HCT116 (cell line): ENCODE data around the gene ZNF747. TPM values are rescaled to one million over a fixed set of nuclear protein-coding genes. Genes with fewer than 3 reads are reported as not detected.

Experiments used
- ATAC-seq: fragments of 200-7000 bp; cut with Tn5 transposase; 2 replicates; pipeline ENCODE4 v1.9.1; 2020; ENCODE audit warnings: mild to moderate bottlenecking, moderate library complexity
- BruUV-seq: library from RNA; stranded (reverse); fragments of 400-500 nt; replicated peaks from 2 replicates; lab custom pipeline; 2021; lab: Mats Ljungman, UMichigan
- CTCF ChIA-PET: fragments of 300-600 bp; sonication (Branson Sonifier 250); formaldehyde crosslinking; loops from one replicate; lab custom pipeline; 2021; ENCODE audit warnings: antibody characterized with exemption; lab: Charles Lee
- POLR2A ChIA-PET: fragments of 300-600, 350-600 bp; sonication (Branson Sonifier 250); formaldehyde crosslinking; loops from one replicate; lab custom pipeline; 2021; ENCODE audit warnings: antibody characterized with exemption; lab: Charles Lee
- RAD21 ChIA-PET, 2 experiments: fragments of 300-600 bp; sonication (Branson Sonifier 250); formaldehyde crosslinking; loops; one replicate each; lab custom pipeline; 2023; ENCODE audit warnings: low total read pairs in 2 of 2; ENCODE audit not compliant: uncharacterized antibody in 2 of 2, unreplicated experiment in 2 of 2, low non-redundant PET in 1 of 2; lab: Charles Lee
- DNase-seq: peaks from one replicate; pipeline ENCODE4 v3.0.0-alpha.2; 2010; ENCODE audit warnings: low read depth, low spot score
- H2AFZ ChIP-seq: fragments of 200-600 bp; shearing (Covaris generic), sonication (generic); 2 replicates; pipeline ENCODE4 v1.6.1; 2017; ENCODE audit warnings: low read depth, mixed run types, mixed read lengths, antibody characterized with exemption, low read length; ENCODE audit not compliant: poor library complexity, severe bottlenecking
- H3K27ac ChIP-seq: 2 replicates; pipeline ENCODE4 v1.5.1; 2012; ENCODE audit warnings: low read depth, low read length
- H3K27me3 ChIP-seq: fragments of 200-600 bp; sonication (generic); 2 replicates; pipeline ENCODE4 v1.6.1; 2016; ENCODE audit warnings: mixed run types, low read length, mixed read lengths; ENCODE audit not compliant: insufficient read depth
- H3K36me3 ChIP-seq, 2 experiments: fragments of 200-500 bp in 1 of 2; fragments of 200-600 bp in 1 of 2; sonication (Bioruptor generic) in 1 of 2; sonication (generic) in 1 of 2; 2 replicates each; pipeline versions ENCODE4 v1.5.1 to v1.6.1; 2014 to 2016; ENCODE audit warnings: low read length in 2 of 2, inconsistent platforms in 1 of 2, mixed read lengths in 1 of 2, mixed run types in 1 of 2; ENCODE audit not compliant: insufficient read depth in 2 of 2, control insufficient read depth in 1 of 2
- H3K4me1 ChIP-seq, 2 experiments: fragments of 200-600 bp in 1 of 2; sonication (generic) in 1 of 2; 2 replicates each; pipeline versions ENCODE4 v1.5.1 to v1.6.1; 2012 to 2017; ENCODE audit warnings: low read length in 2 of 2, inconsistent platforms in 1 of 2, mild to moderate bottlenecking in 1 of 2, mixed read lengths in 1 of 2, mixed run types in 1 of 2, moderate library complexity in 1 of 2; ENCODE audit not compliant: insufficient read depth in 2 of 2, control insufficient read depth in 1 of 2
- H3K4me2 ChIP-seq: fragments of 200-600 bp; sonication (generic); 2 replicates; pipeline ENCODE4 v1.6.1; 2017; ENCODE audit warnings: mixed run types, low read length, mixed read lengths
- H3K4me3 ChIP-seq, 2 experiments: fragments of 200-600 bp in 1 of 2; sonication (generic) in 1 of 2; replicated peaks in 1 of 2; 2 replicates each; pipeline ENCODE4 v1.5.1; 2011 to 2016; ENCODE audit warnings: low read length in 2 of 2, control low read depth in 1 of 2, low read depth in 1 of 2, mild to moderate bottlenecking in 1 of 2, mixed read lengths in 1 of 2, mixed run types in 1 of 2
- H3K79me2 ChIP-seq: fragments of 200-600 bp; sonication (generic); 2 replicates; pipeline ENCODE4 v1.6.1; 2017; ENCODE audit warnings: mild to moderate bottlenecking, mixed run types, low read length, moderate library complexity, mixed read lengths; ENCODE audit not compliant: insufficient read depth
- H3K9ac ChIP-seq: fragments of 200-600 bp; sonication (generic); 2 replicates; pipeline ENCODE4 v1.6.1; 2016; ENCODE audit warnings: low read length, mixed read lengths
- H3K9me2 ChIP-seq: fragments of 200-600 bp; sonication (generic), shearing (Covaris generic); 2 replicates; pipeline ENCODE4 v1.6.1; 2017; ENCODE audit warnings: mixed run types, mild to moderate bottlenecking, moderate library complexity; ENCODE audit not compliant: insufficient read depth
- H3K9me3 ChIP-seq, 2 experiments: fragments of 200-500 bp in 1 of 2; fragments of 200-600 bp in 1 of 2; sonication (Bioruptor generic) in 1 of 2; sonication (generic) in 1 of 2; 2 replicates each; pipeline ENCODE4 v1.6.1; 2014 to 2017; ENCODE audit warnings: low read length in 2 of 2, mixed read lengths in 2 of 2, inconsistent platforms in 1 of 2, low read depth in 1 of 2, mild to moderate bottlenecking in 1 of 2, mixed run types in 1 of 2, moderate library complexity in 1 of 2; ENCODE audit not compliant: control insufficient read depth in 1 of 2, insufficient read depth in 1 of 2
- H4K20me1 ChIP-seq: fragments of 200-600 bp; sonication (generic), shearing (Covaris generic); 2 replicates; pipeline ENCODE4 v1.6.1; 2017; ENCODE audit warnings: mixed run types, mild to moderate bottlenecking, moderate library complexity; ENCODE audit not compliant: insufficient read depth
- CBX3 ChIP-seq: IDR thresholded peaks from 2 replicates; pipeline ENCODE4 v1.6.1; 2012; ENCODE audit warnings: low read depth
- CEBPB ChIP-seq: IDR thresholded peaks from 2 replicates; pipeline ENCODE4 v1.6.1; 2012; ENCODE audit warnings: low read depth
- ELF1 ChIP-seq: IDR thresholded peaks from 2 replicates; pipeline ENCODE4 v1.6.1; 2012; ENCODE audit warnings: low read depth, borderline replicate concordance
- EZH2phosphoT487 ChIP-seq: fragments of 200-600 bp; IDR thresholded peaks from 2 replicates; pipeline ENCODE4 v1.6.1; 2018; ENCODE audit warnings: antibody characterized with exemption, borderline replicate concordance
- FOSL1 ChIP-seq: IDR thresholded peaks from 2 replicates; pipeline ENCODE4 v1.6.1; 2012; ENCODE audit warnings: low read depth
- POLR2AphosphoS5 ChIP-seq: IDR thresholded peaks from 2 replicates; pipeline ENCODE4 v1.6.1; 2011; ENCODE audit warnings: mild to moderate bottlenecking, low read depth, low read length, moderate library complexity
- RAD21 ChIP-seq: IDR thresholded peaks from 2 replicates; pipeline ENCODE4 v1.6.1; 2012; ENCODE audit warnings: low read depth, mild to moderate bottlenecking
- SIN3A ChIP-seq: IDR thresholded peaks from 2 replicates; pipeline ENCODE4 v1.6.1; 2012; ENCODE audit warnings: low read depth
- SRF ChIP-seq: IDR thresholded peaks from 2 replicates; pipeline ENCODE4 v1.6.1; 2012; ENCODE audit warnings: low read depth
- ZNF274 ChIP-seq: fragments of 200-500 bp; sonication (Bioruptor generic); IDR thresholded peaks from 2 replicates; pipeline ENCODE4 v1.6.1; 2014; ENCODE audit warnings: mild to moderate bottlenecking, low read depth, low read length, inconsistent platforms
- intact Hi-C: fragments of 100-400 bp; cut with micrococcal nuclease; formaldehyde crosslinking; loops from 2 replicates; pipeline ENCODE4 v1.10.0; 2022
- total RNA-seq: library from RNA; stranded (reverse); gene quantifications from one replicate; pipeline ENCODE4 v1.2.1, GENCODE V29; 2021; ENCODE audit not compliant: unreplicated experiment
- TF ChIP-seq, protein P1 (sequence below): IDR thresholded peaks from 2 replicates; pipeline ENCODE4 v1.6.1; 2012
- TF ChIP-seq, protein P2 (sequence below), 3 experiments: fragments of 200-600 bp in 1 of 3; sonication (generic) in 1 of 3; IDR thresholded peaks in 2 of 3; conservative IDR thresholded peaks in 1 of 3; 2 replicates each; pipeline ENCODE4 v1.5.1; 2012 to 2017; ENCODE audit warnings: low read depth in 2 of 3, low read length in 2 of 3, antibody characterized with exemption in 1 of 3, borderline replicate concordance in 1 of 3, control low read depth in 1 of 3, mild to moderate bottlenecking in 1 of 3, mixed read lengths in 1 of 3, mixed run types in 1 of 3, moderate library complexity in 1 of 3; ENCODE audit not compliant: insufficient read depth in 1 of 3

ZNF747 gene
- total RNA-seq, 1 experiment from 2014 or later, result 2.1 TPM

- ChIA-PET POLR2A (no interaction called here), CTCF (interaction anchor here (1.2 kb wide), 1 partner anchor 53 kb away, joined by 3 read pairs; the partner anchor contains the start of gene DCTPP1), RAD21 (no interaction called here)
- Histone ChIP-seq H3K4me1 (peaks cover 0 to 6% of the 10 kb centered on the region in 2 experiments; a peak in 2 of 4 replicates), H2AFZ (peak overlapping the region; percentile 30), H4K20me1 (no peaks in the 10 kb centered on the region), H3K27ac (no peak overlapping the region), H3K79me2 (no peaks in the 10 kb centered on the region), H3K36me3 (no peaks in the 10 kb centered on the region), H3K27me3 (no peaks in the 10 kb centered on the region), H3K4me3 (no peak overlapping the region), H3K9me3 (no peaks in the 10 kb centered on the region), H3K9me2 (no peaks in the 10 kb centered on the region), H3K9ac (no peak overlapping the region), H3K4me2 (no peak overlapping the region)
- intact Hi-C loops, result no loop called here
- DNase-seq (peak; percentile 15), ATAC-seq (peak; percentile 86)
- no TSS peak for BruUV-seq
- no peak for TF ChIP-seq SIN3A
- TF ChIP-seq CBX3, result no peak; the same call in 1 of the 2 replicates
- TF ChIP-seq, protein P1, sequence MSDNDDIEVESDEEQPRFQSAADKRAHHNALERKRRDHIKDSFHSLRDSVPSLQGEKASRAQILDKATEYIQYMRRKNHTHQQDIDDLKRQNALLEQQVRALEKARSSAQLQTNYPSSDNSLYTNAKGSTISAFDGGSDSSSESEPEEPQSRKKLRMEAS, result no peak
- TF ChIP-seq POLR2AphosphoS5, result no peak
- TF ChIP-seq, protein P2, sequence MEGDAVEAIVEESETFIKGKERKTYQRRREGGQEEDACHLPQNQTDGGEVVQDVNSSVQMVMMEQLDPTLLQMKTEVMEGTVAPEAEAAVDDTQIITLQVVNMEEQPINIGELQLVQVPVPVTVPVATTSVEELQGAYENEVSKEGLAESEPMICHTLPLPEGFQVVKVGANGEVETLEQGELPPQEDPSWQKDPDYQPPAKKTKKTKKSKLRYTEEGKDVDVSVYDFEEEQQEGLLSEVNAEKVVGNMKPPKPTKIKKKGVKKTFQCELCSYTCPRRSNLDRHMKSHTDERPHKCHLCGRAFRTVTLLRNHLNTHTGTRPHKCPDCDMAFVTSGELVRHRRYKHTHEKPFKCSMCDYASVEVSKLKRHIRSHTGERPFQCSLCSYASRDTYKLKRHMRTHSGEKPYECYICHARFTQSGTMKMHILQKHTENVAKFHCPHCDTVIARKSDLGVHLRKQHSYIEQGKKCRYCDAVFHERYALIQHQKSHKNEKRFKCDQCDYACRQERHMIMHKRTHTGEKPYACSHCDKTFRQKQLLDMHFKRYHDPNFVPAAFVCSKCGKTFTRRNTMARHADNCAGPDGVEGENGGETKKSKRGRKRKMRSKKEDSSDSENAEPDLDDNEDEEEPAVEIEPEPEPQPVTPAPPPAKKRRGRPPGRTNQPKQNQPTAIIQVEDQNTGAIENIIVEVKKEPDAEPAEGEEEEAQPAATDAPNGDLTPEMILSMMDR (IDR thresholded peaks at IDR 0.05 in 2 of 3, conservative IDR thresholded peaks at IDR 0.05 in 1 of 3; ENCODE audit: borderline replicate concordance in 1 of 3, insufficient read depth in 1 of 3, low read depth in 2 of 3, low read length in 2 of 3), result peak; percentile 40 to 60 (median 56); a peak in 5 of 6 replicates
- peak; percentile 37 for TF ChIP-seq RAD21
- no peak for TF ChIP-seq CEBPB
- TF ChIP-seq ELF1, result no peak
Observed at GRCh38 chr16:30482366-30482765, 52.3 kb downstream of the ZNF747 start.

DNA sequence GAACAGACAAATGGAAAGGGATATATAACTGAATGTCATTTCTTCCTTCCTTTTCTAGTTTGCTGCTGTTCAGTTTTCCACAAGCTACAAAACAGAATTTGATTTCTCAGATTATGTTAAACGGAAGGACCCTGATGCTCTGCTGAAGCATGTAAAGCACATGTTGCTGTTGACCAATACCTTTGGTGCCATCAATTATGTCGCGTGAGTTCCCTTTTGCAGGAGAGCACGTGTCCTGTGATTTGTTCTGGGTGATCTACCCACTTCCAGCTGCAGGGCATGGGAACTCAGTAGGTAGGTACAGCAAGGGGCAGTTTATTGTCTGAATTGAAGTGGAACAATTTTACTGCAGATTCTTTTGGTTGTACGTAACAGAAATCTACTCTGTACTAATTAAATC lies 53.3 kb downstream of the ZNF747 start:
- Histone ChIP-seq H4K20me1 (no peaks in the 10 kb centered on the region), H3K9me3 (no peaks in the 10 kb centered on the region), H3K4me1 (peaks cover 0 to 6% of the 10 kb centered on the region in 2 experiments; a peak in 2 of 4 replicates), H3K9me2 (no peaks in the 10 kb centered on the region), H3K4me2 (no peak overlapping the region), H3K27me3 (no peaks in the 10 kb centered on the region), H3K36me3 (no peaks in the 10 kb centered on the region), H3K9ac (no peak overlapping the region), H2AFZ (no peak overlapping the region), H3K79me2 (no peaks in the 10 kb centered on the region), H3K4me3 (no peak overlapping the region), H3K27ac (no peak overlapping the region)
- ChIA-PET RAD21 (no interaction called here), CTCF (no interaction called here), POLR2A (no interaction called here)
- ATAC-seq (no peak), DNase-seq (no peak)
- no TSS peak for BruUV-seq
- intact Hi-C loops, result no loop called here
- TF ChIP-seq EZH2phosphoT487, result no peak
- TF ChIP-seq, protein P1, result no peak
- TF ChIP-seq ZNF274, result no peak
- no peak for TF ChIP-seq RAD21
- no peak for TF ChIP-seq SRF
- no peak for TF ChIP-seq ELF1
- TF ChIP-seq, protein P2 (IDR thresholded peaks at IDR 0.05 in 2 of 3, conservative IDR thresholded peaks at IDR 0.05 in 1 of 3; ENCODE audit: borderline replicate concordance in 1 of 3, insufficient read depth in 1 of 3, low read depth in 2 of 3, low read length in 2 of 3), result no peak
- TF ChIP-seq CBX3, result no peak
- no peak for TF ChIP-seq SIN3A
- TF ChIP-seq FOSL1, result no peak
- TF ChIP-seq POLR2AphosphoS5, result no peak
- no peak for TF ChIP-seq CEBPB
